Nephron (organoid): ENCODE measurements around the gene THEMIS.
"Not testable (repeated sequence)": the region's sequence is repeated elsewhere in the genome, so short reads cannot be mapped to it uniquely, and the experiment has no call there.

Source experiments
- H3K27ac Mint-ChIP-seq, 3 experiments: 2 replicates each; pipeline ENCODE4 v1.8.0; 2020; ENCODE audit warnings: mixed read lengths in 3 of 3, mild to moderate bottlenecking in 2 of 3, moderate library complexity in 1 of 3
- H3K27me3 Mint-ChIP-seq: 2 replicates; pipeline ENCODE4 v1.8.0; 2021; ENCODE audit warnings: low read depth, mild to moderate bottlenecking, moderate library complexity, mixed read lengths
- H3K36me3 Mint-ChIP-seq: 2 replicates; pipeline ENCODE4 v1.8.0; 2020; ENCODE audit warnings: low read depth, mixed read lengths
- H3K4me1 Mint-ChIP-seq: 2 replicates; pipeline ENCODE4 v1.8.0; 2020; ENCODE audit warnings: mixed read lengths
- H3K4me3 Mint-ChIP-seq, 3 experiments: 2 replicates each; pipeline ENCODE4 v1.8.0; 2020; ENCODE audit warnings: mild to moderate bottlenecking in 3 of 3, mixed read lengths in 3 of 3, moderate library complexity in 2 of 3
- H3K9me3 Mint-ChIP-seq: 2 replicates; pipeline ENCODE4 v1.8.0; 2020; ENCODE audit warnings: mixed read lengths
- TF ChIP-seq, protein P1 (sequence below), 3 experiments: fragments of 200-600 bp; sonication (generic); IDR thresholded peaks; one replicate each; pipeline ENCODE4 v1.5.0; 2021; ENCODE audit warnings: antibody characterized with exemption in 3 of 3; ENCODE audit not compliant: unreplicated experiment in 3 of 3

THEMIS gene

DNA sequence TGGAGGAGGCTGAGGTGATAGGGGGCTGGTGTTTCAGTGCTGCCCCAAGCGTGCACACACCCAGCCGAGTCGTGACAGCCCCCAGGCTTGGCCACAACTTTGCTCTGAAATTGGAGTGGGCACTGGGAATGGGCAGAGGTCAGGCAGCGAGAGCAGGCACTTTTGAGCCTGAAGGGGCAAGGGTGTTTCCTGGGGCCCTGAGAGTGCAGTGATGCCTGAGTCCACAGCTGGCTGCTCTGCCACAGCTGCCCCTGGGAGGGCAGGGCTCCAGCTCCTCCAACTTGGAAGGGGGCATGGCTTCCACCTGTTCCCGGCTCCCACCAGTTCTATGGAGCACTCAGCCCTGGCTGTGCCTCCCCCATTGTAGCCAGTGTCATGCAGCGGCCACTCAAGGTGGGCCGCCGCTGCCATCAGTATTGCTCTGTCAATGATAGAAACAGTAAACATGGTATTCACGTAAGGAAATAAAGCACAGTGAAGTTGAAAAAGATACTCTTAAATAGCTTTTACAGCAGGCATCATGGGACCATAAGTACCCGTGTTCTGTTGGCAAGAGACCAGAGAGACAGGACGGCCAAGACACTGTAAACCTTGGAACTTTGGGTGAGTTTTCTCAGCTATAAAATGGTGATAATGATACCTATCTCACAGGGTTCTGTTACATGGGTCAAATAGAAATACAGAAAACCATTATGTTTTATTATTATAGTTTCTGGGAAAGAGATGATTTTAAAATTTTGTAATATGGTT is 108.9 kb downstream of the THEMIS start:
- Mint-ChIP-seq H3K36me3 (no peaks in the 10 kb centered on the region), H3K9me3 (no peaks in the 10 kb centered on the region), H3K4me1 (no peaks in the 10 kb centered on the region), H3K27me3 (no peaks in the 10 kb centered on the region), H3K4me3 (no peak overlapping the region), H3K27ac (no peak overlapping the region)
- TF ChIP-seq, protein P1, sequence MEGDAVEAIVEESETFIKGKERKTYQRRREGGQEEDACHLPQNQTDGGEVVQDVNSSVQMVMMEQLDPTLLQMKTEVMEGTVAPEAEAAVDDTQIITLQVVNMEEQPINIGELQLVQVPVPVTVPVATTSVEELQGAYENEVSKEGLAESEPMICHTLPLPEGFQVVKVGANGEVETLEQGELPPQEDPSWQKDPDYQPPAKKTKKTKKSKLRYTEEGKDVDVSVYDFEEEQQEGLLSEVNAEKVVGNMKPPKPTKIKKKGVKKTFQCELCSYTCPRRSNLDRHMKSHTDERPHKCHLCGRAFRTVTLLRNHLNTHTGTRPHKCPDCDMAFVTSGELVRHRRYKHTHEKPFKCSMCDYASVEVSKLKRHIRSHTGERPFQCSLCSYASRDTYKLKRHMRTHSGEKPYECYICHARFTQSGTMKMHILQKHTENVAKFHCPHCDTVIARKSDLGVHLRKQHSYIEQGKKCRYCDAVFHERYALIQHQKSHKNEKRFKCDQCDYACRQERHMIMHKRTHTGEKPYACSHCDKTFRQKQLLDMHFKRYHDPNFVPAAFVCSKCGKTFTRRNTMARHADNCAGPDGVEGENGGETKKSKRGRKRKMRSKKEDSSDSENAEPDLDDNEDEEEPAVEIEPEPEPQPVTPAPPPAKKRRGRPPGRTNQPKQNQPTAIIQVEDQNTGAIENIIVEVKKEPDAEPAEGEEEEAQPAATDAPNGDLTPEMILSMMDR (IDR thresholded peaks at IDR 0.05; ENCODE audit: unreplicated experiment in 3 of 3) = no peak

DNA sequence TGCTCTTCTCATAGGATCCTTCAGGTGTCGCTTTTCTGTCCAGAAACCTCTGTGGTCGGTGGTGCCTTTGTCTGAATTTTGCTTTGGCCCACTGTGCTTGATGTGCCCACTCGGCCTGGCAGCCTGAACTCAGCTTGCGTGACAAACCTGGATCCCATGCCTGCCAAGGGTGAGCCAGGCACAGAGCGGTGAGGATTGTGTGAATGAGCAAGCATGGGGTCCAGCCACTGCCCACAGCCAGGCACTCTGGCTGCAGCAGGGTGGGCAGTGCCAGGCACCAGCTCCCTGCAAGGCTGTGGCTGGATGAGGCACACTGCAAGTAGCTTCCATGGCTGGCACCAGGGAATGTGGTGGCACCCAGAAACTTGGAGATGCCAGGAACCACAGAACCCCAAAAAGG is 110.3 kb downstream of the THEMIS start:
- Mint-ChIP-seq H3K27ac (no peak overlapping the region), H3K4me3 (no peak overlapping the region), H3K9me3 (no peaks in the 10 kb centered on the region), H3K36me3 (no peaks in the 10 kb centered on the region), H3K4me1 (no peaks in the 10 kb centered on the region), H3K27me3 (no peaks in the 10 kb centered on the region)
- TF ChIP-seq, protein P1 (IDR thresholded peaks at IDR 0.05; ENCODE audit: unreplicated experiment in 3 of 3) = no peak

DNA sequence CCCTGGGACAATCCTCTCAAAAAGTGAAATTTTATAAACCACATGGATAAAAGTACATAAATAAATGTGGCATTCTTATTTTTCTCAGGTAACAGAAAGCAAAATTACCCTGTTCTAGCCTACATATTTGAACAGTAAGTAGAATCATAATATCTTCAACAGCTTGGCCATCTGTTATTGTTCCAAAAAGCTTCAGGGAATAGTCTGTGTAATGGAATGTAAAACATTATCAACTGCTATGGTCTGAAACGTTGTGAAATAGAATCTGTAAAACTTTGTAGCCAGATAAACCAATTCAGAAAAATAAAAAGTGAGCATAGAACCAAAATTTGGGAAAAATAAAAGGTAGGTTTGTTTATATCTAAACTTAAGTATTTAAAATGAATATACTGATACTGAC is 114.7 kb downstream of the THEMIS start:
- Mint-ChIP-seq H3K36me3 (no peaks in the 10 kb centered on the region), H3K9me3 (peaks cover 6% of the 10 kb centered on the region), H3K27me3 (no peaks in the 10 kb centered on the region), H3K27ac (no peak overlapping the region), H3K4me1 (no peaks in the 10 kb centered on the region), H3K4me3 (no peak overlapping the region)
- TF ChIP-seq, protein P1 (IDR thresholded peaks at IDR 0.05; ENCODE audit: unreplicated experiment in 3 of 3) = no peak

DNA sequence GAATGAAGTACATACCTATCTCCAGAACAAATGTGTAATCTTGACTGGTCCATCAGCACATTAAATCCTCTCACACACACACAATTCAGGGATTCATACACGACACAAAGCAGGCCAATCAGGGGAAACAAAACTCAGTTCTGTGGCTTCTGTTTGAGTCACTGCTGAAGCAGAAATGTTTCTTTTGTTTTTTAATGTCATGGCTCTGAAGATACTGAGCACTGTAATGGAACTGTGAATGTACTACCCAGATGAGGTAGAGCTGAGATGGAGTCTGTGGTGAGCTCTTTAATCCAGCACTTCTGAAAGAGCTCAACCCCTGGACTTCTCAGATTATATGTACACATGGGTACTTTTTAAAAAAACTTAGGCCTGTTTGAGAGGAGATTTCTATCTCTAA is 116.4 kb downstream of the THEMIS start:
- H3K27ac Mint-ChIP-seq = no peak overlapping the region
- H3K9me3 Mint-ChIP-seq = peaks cover 6% of the 10 kb centered on the region
- no peaks in the 10 kb centered on the region for H3K4me1 Mint-ChIP-seq
- no peak overlapping the region for H3K4me3 Mint-ChIP-seq
- H3K27me3 Mint-ChIP-seq = no peaks in the 10 kb centered on the region
- no peaks in the 10 kb centered on the region for H3K36me3 Mint-ChIP-seq
- TF ChIP-seq, protein P1 (IDR thresholded peaks at IDR 0.05; ENCODE audit: unreplicated experiment in 3 of 3) = no peak

DNA sequence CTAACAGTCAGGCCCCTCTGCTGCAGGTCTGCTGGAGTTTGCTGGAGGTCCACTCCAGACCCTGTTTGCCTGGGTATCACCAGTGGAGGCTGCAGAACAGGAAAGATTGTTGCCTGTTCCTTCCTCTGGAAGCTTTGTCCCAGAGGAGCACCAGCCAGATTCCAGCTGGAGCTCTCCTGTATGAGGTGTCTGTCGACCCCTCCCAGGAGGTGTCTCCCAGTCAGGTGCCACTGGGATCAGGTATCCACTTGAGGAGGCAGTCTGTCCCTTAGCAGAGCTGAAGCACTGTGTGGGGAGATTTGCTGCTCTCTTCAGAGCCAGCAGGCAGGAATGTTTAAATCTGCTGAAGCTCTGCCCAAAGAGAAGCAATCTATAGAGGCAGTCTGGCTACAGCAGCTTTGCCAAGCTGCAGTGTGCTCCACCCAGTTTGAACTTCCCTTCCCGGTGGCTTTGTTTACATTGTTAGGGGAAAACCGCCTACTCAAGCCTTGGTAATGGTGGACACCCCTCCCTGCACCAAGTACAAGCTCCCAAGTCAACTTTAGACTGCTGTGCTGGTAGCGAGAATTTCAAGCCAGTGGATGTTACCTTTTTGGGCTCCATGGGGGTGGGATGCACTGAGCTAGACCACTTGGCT is 119.1 kb downstream of the THEMIS start:
- H3K36me3 Mint-ChIP-seq, H3K4me1 Mint-ChIP-seq, H3K27me3 Mint-ChIP-seq, H3K27ac Mint-ChIP-seq, H3K9me3 Mint-ChIP-seq, H3K4me3 Mint-ChIP-seq: not testable (repeated sequence)

DNA sequence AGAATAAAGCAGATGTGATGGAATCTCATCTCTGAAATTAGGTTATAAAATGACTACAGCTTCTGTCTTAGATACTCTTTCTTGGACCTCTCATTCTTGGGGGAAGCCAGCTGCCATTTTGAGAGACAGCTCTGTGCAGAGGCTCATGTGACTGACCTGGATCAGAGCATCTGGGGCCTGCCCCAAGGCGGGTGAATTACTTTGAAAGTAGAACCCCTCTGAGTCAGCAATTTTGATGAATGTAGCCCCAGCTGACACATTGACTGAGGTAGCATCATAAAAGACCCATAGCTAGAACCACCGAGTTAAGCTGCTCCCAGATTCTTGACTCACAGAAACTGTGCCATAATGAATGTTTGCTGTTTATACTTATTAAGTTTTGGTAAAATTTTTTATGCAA is 124.5 kb downstream of the THEMIS start:
- Mint-ChIP-seq H3K27me3 (no peaks in the 10 kb centered on the region), H3K4me1 (peaks cover 7% of the 10 kb centered on the region), H3K4me3 (no peak overlapping the region), H3K9me3 (no peaks in the 10 kb centered on the region), H3K27ac (no peak overlapping the region), H3K36me3 (no peaks in the 10 kb centered on the region)
- TF ChIP-seq, protein P1 (IDR thresholded peaks at IDR 0.05; ENCODE audit: unreplicated experiment in 3 of 3) = no peak
